Measurements from ENCODE around the gene ZNF689. TPM values are rescaled to one million over a fixed set of nuclear protein-coding genes. Genes with fewer than 3 reads are reported as not detected.

ZNF689 gene
- total RNA-seq, 1 experiment from 2014 or later = 10.1 TPM

- TF ChIP-seq EZH2 (IDR thresholded peaks at IDR 0.05; ENCODE audit: low read depth) = no peak
- peak; percentile 96 for TF ChIP-seq CTCF (conservative IDR thresholded peaks at IDR 0.05)
- no peak overlapping the region for H3K27ac ChIP-seq
- ChIA-PET POLR2A (ENCODE audit: unreplicated experiment) (interaction anchor here (0.6 kb wide), 2 partner anchors 31 to 234 kb away, joined by 4 to 6 read pairs; partner anchors contain the start of gene ZNF48), CTCF (interaction anchor here (0.6 to 1.1 kb wide), 4 partner anchors 18 to 272 kb away, joined by 3 to 14 read pairs (median 4); partner anchors contain the start of genes DCTPP1 and ZNF689)
- peak overlapping the region; percentile 33; the same call in 1 of the 2 replicates for H3K4me3 ChIP-seq
- peak overlapping the region; percentile 67 for H3K4me2 ChIP-seq
- no peaks in the 10 kb centered on the region for H3K36me3 ChIP-seq (ENCODE audit: low read depth)
- H3K79me2 ChIP-seq (ENCODE audit: low read depth) = peaks cover 8% of the 10 kb centered on the region; the same call in 1 of the 2 replicates
- H3F3A ChIP-seq (ENCODE audit: insufficient read depth, low read depth) = peaks cover 15% of the 10 kb centered on the region
- no peaks in the 10 kb centered on the region for H3K9me3 ChIP-seq (ENCODE audit: insufficient read depth, low read depth)
- DNase-seq = peak; percentile 60 to 89
- H3K4me1 ChIP-seq (replicated peaks; ENCODE audit: insufficient read depth) = peaks cover 10% of the 10 kb centered on the region; the same call in 1 of the 2 replicates
- peak overlapping the region; percentile 69 for H2AFZ ChIP-seq
- BruUV-seq (replicated peaks) = no TSS peak
- H4K20me1 ChIP-seq (ENCODE audit: insufficient read depth) = no peaks in the 10 kb centered on the region
- no peaks in the 10 kb centered on the region for H3K27me3 ChIP-seq (ENCODE audit: insufficient read depth, low read depth)
- no peaks in the 10 kb centered on the region for H3K9me2 ChIP-seq (ENCODE audit: insufficient read depth)
- intact Hi-C loops (cut with micrococcal nuclease; ENCODE audit: unreplicated experiment) = loop anchor here (1.0 kb wide), 2 partner anchors 180 to 199 kb away; partner anchors contain the start of gene DCTPP1
These were observed 18.7 kb upstream of the ZNF689 start for GRCh38 chr16:30628628-30629540.

GRCh38 chr16:30626236-30626635, 16.0 kb upstream of the ZNF689 start:
- no peak for TF ChIP-seq EZH2 (IDR thresholded peaks at IDR 0.05; ENCODE audit: low read depth)
- no peak for TF ChIP-seq CTCF (conservative IDR thresholded peaks at IDR 0.05)
- H3K9me3 ChIP-seq (ENCODE audit: insufficient read depth, low read depth) = no peaks in the 10 kb centered on the region
- no peaks in the 10 kb centered on the region for H3K9me2 ChIP-seq (ENCODE audit: insufficient read depth)
- no peak overlapping the region for H3K4me3 ChIP-seq
- no peak overlapping the region for H3K4me2 ChIP-seq
- H3K27ac ChIP-seq = no peak overlapping the region
- H4K20me1 ChIP-seq (ENCODE audit: insufficient read depth) = no peaks in the 10 kb centered on the region
- H3K79me2 ChIP-seq (ENCODE audit: low read depth) = no peaks in the 10 kb centered on the region
- no peaks in the 10 kb centered on the region for H3K36me3 ChIP-seq (ENCODE audit: low read depth)
- DNase-seq = no peak
- BruUV-seq (replicated peaks) = no TSS peak
- ChIA-PET POLR2A (ENCODE audit: unreplicated experiment) (interaction anchor here (0.6 kb wide), 1 partner anchor 65 kb away, joined by 3 read pairs; no protein-coding TSS in a partner anchor), CTCF (interaction anchor here (0.7 kb wide), 1 partner anchor 33 kb away, joined by 4 read pairs; no protein-coding TSS in a partner anchor)
- no peak overlapping the region for H2AFZ ChIP-seq
- 0 out of 2 replicates have a peak, but pooled peaks cover 3% of the 10 kb centered on the region for H3K4me1 ChIP-seq (replicated peaks; ENCODE audit: insufficient read depth)
- no peaks in the 10 kb centered on the region for H3K27me3 ChIP-seq (ENCODE audit: insufficient read depth, low read depth)
- no peaks in the 10 kb centered on the region for H3F3A ChIP-seq (ENCODE audit: insufficient read depth, low read depth)
- intact Hi-C loops (cut with micrococcal nuclease; ENCODE audit: unreplicated experiment) = no loop called here

- CTCF ChIA-PET = interaction anchor here (0.6 kb wide), 1 partner anchor 24 kb away, joined by 4 read pairs; no protein-coding TSS in a partner anchor
- H3K4me2 ChIP-seq = no peak overlapping the region
- intact Hi-C loops (cut with micrococcal nuclease; ENCODE audit: unreplicated experiment) = no loop called here
These were observed 13.5 kb upstream of the ZNF689 start for GRCh38 chr16:30623536-30624283.

More at GRCh38 chr16:30623536-30624283, 13.5 kb upstream of the ZNF689 start:
- no TSS peak for BruUV-seq (replicated peaks)
- DNase-seq = no peak
- Histone ChIP-seq H3K27ac (no peak overlapping the region), H3K79me2 (ENCODE audit: low read depth) (no peaks in the 10 kb centered on the region), H3K4me1 (replicated peaks; ENCODE audit: insufficient read depth) (0 out of 2 replicates have a peak, but pooled peaks cover 3% of the 10 kb centered on the region), H3K4me3 (no peak overlapping the region), H3K27me3 (ENCODE audit: insufficient read depth, low read depth) (no peaks in the 10 kb centered on the region), H3K9me3 (ENCODE audit: insufficient read depth, low read depth) (no peaks in the 10 kb centered on the region), H3K36me3 (ENCODE audit: low read depth) (no peaks in the 10 kb centered on the region), H2AFZ (no peak overlapping the region), H3K9me2 (ENCODE audit: insufficient read depth) (no peaks in the 10 kb centered on the region), H4K20me1 (ENCODE audit: insufficient read depth) (no peaks in the 10 kb centered on the region), H3F3A (ENCODE audit: insufficient read depth, low read depth) (no peaks in the 10 kb centered on the region)
- POLR2A ChIA-PET (ENCODE audit: unreplicated experiment) = interaction anchor here (0.7 kb wide), 1 partner anchor 216 kb away, joined by 4 read pairs; no protein-coding TSS in a partner anchor
- TF ChIP-seq CTCF (conservative IDR thresholded peaks at IDR 0.05) (no peak), EZH2 (IDR thresholded peaks at IDR 0.05; ENCODE audit: low read depth) (no peak)

Measured in PC-9 (cell line).